Measurements from ENCODE around the gene PARS2. TPM values are rescaled to one million over a fixed set of nuclear protein-coding genes. Genes with fewer than 3 reads are reported as not detected.

The PARS2 gene
- total RNA-seq, 1 donor from 2014 or later, result 4.0 TPM

DNA sequence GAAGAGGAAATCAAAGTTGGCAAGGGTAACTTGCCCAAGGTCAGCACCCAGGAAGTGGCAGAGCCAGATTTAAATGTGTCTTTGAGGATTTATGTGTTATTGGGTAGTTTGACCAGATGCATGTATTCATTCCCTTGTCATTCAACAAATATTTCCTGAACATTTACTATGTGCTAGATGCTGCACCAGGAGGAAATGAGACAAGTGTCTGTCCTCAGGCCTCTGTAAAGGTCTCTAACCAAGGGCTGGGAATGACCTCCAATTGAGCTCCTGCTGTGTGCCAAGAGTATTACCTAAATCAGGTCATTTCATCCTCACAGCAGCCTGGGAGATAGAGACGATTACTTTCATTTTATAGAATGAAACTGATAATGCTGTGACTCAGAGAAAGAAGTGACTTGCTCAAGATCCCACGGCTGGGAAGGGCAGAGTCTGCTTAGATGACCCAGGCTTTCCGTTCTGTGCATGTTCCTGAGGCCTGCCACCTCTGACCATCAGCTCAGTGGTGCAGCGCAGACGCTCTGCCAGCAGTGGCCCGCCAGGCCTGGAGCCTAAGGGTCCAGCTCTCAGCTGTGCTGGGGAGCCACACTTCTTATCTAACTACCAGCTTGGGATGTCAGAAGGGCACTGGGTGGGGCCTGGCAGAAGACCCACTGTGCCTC, 40.3 kb upstream of the PARS2 start:
- Mint-ChIP-seq H3K4me3 (ENCODE audit: unreplicated experiment) (no peak overlapping the region), H3K27me3 (ENCODE audit: low read depth) (peaks cover 13% of the 10 kb centered on the region), H3K27ac (ENCODE audit: unreplicated experiment) (no peak overlapping the region), H3K4me1 (ENCODE audit: low read depth) (no peaks in the 10 kb centered on the region), H3K9me3 (ENCODE audit: low read depth) (no peaks in the 10 kb centered on the region), H3K36me3 (ENCODE audit: low read depth) (no peaks in the 10 kb centered on the region)
- TF ChIP-seq, protein P1, sequence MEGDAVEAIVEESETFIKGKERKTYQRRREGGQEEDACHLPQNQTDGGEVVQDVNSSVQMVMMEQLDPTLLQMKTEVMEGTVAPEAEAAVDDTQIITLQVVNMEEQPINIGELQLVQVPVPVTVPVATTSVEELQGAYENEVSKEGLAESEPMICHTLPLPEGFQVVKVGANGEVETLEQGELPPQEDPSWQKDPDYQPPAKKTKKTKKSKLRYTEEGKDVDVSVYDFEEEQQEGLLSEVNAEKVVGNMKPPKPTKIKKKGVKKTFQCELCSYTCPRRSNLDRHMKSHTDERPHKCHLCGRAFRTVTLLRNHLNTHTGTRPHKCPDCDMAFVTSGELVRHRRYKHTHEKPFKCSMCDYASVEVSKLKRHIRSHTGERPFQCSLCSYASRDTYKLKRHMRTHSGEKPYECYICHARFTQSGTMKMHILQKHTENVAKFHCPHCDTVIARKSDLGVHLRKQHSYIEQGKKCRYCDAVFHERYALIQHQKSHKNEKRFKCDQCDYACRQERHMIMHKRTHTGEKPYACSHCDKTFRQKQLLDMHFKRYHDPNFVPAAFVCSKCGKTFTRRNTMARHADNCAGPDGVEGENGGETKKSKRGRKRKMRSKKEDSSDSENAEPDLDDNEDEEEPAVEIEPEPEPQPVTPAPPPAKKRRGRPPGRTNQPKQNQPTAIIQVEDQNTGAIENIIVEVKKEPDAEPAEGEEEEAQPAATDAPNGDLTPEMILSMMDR (IDR thresholded peaks at IDR 0.05), result no peak
- DNase-seq (ENCODE audit: low spot score), result peak; percentile 62

- Mint-ChIP-seq H3K27ac (ENCODE audit: unreplicated experiment) (no peak overlapping the region), H3K36me3 (ENCODE audit: low read depth) (no peaks in the 10 kb centered on the region), H3K9me3 (ENCODE audit: low read depth) (no peaks in the 10 kb centered on the region), H3K4me1 (ENCODE audit: low read depth) (no peaks in the 10 kb centered on the region), H3K4me3 (ENCODE audit: unreplicated experiment) (no peak overlapping the region), H3K27me3 (ENCODE audit: low read depth) (peaks cover 15% of the 10 kb centered on the region)
- DNase-seq (ENCODE audit: low spot score), result peak; percentile 29
- TF ChIP-seq, protein P1 (IDR thresholded peaks at IDR 0.05), result no peak
These were observed 39.6 kb upstream of the PARS2 start for GRCh38 chr1:54803761-54804470.

- Mint-ChIP-seq H3K36me3 (ENCODE audit: low read depth) (no peaks in the 10 kb centered on the region), H3K4me3 (ENCODE audit: unreplicated experiment) (no peak within 1 kb of the TSS), H3K4me1 (ENCODE audit: low read depth) (no peaks in the 10 kb centered on the region), H3K27me3 (ENCODE audit: low read depth) (peaks cover 17% of the 10 kb centered on the region), H3K9me3 (ENCODE audit: low read depth) (no peaks in the 10 kb centered on the region), H3K27ac (ENCODE audit: unreplicated experiment) (no peak within 1 kb of the TSS)
- TF ChIP-seq, protein P1 (IDR thresholded peaks at IDR 0.05), result peak; percentile 42
- DNase-seq (ENCODE audit: low spot score), result peak; percentile 79
These were observed 36.8 kb upstream of the PARS2 start, which contains the start of gene TTC22 for GRCh38 chr1:54800899-54801759. Gene TTC22 (minus strand): TSS chr1:54801323. CDS start chr1:54801163, 160 bp downstream.

GRCh38 chr1:54800041-54800898, 35.9 kb upstream of the PARS2 start:
- TF ChIP-seq, protein P1 (IDR thresholded peaks at IDR 0.05), result no peak
- no peak for DNase-seq (ENCODE audit: low spot score)
- Mint-ChIP-seq H3K9me3 (ENCODE audit: low read depth) (no peaks in the 10 kb centered on the region), H3K4me3 (ENCODE audit: unreplicated experiment) (no peak overlapping the region), H3K27ac (ENCODE audit: unreplicated experiment) (no peak overlapping the region), H3K36me3 (ENCODE audit: low read depth) (no peaks in the 10 kb centered on the region), H3K4me1 (ENCODE audit: low read depth) (no peaks in the 10 kb centered on the region), H3K27me3 (ENCODE audit: low read depth) (peaks cover 17% of the 10 kb centered on the region)
